Ishikawa (cell line): ENCODE results near the gene AOC3.

ENCODE experiments used
- EGR1 ChIP-seq: IDR thresholded peaks from 2 replicates; pipeline ENCODE4 v1.6.1; 2012
- TAF1 ChIP-seq: IDR thresholded peaks from 2 replicates; pipeline ENCODE4 v1.6.1; 2012; ENCODE audit warnings: low read depth, mild to moderate bottlenecking
- ZBTB7A ChIP-seq: IDR thresholded peaks from 2 replicates; pipeline ENCODE4 v1.6.1; 2012; ENCODE audit warnings: low read depth

GRCh38 chr17:42853004-42853403, 2.0 kb downstream of the AOC3 start:
- TF ChIP-seq TAF1, result no peak
- no peak for TF ChIP-seq EGR1
- TF ChIP-seq ZBTB7A, result no peak
